ENCODE measurements around the gene CYSTM1. TPM values are rescaled to one million over a fixed set of nuclear protein-coding genes. Genes with fewer than 3 reads are reported as not detected.

Gene CYSTM1
- total and polyA plus RNA-seq, 2 of the 8 experiments (the other 6 are each of a cell fraction or from before 2014, with no cell fraction given), result 25.0 to 47.8 TPM

GRCh38 chr5:140286424-140286823, 111.4 kb downstream of the CYSTM1 start:
- no peaks in the 10 kb centered on the region; the same call in 1 of the 2 replicates for H3K23me2 ChIP-seq (ENCODE audit: low read depth, low read length)
- H3K9me3 ChIP-seq (ENCODE audit: insufficient read depth in 2 of 2, low read depth in 1 of 2, low read length in 1 of 2), result no peaks in the 10 kb centered on the region
- no peak overlapping the region for H2BK120ac ChIP-seq (replicated peaks; ENCODE audit: low read depth, low read length)
- H2BK5ac ChIP-seq (ENCODE audit: low read depth, low read length), result no peak overlapping the region
- no peak overlapping the region for H2BK15ac ChIP-seq (ENCODE audit: low read length)
- no peaks in the 10 kb centered on the region for H3K4me1 ChIP-seq (replicated peaks in 1 of 4; ENCODE audit: control insufficient read depth in 3 of 4, insufficient read depth in 4 of 4, low read length in 3 of 4)
- no peak overlapping the region for H2AK5ac ChIP-seq (ENCODE audit: low read depth, low read length)
- no peaks in the 10 kb centered on the region for H3K36me3 ChIP-seq (ENCODE audit: control insufficient read depth in 2 of 4, insufficient read depth in 4 of 4, low read length in 3 of 4)
- ChIA-PET CTCF (ENCODE audit: partially characterized antibody) (interaction anchor here (0.9 to 1.6 kb wide), 2 partner anchors 15 to 46 kb away, joined by 3 to 5 read pairs; no protein-coding TSS in a partner anchor), POLR2A (ENCODE audit: partially characterized antibody) (no interaction called here)
- no peak overlapping the region for H2BK20ac ChIP-seq (ENCODE audit: low read length)
- no peak overlapping the region for H3K56ac ChIP-seq (replicated peaks; ENCODE audit: insufficient read length, low read depth, low read length)
- H3K4ac ChIP-seq (replicated peaks; ENCODE audit: insufficient read length, low read depth, low read length), result no peak overlapping the region
- H4K8ac ChIP-seq (ENCODE audit: extremely low read depth, insufficient read depth, low read length), result no peak overlapping the region
- no peak overlapping the region for H3K23ac ChIP-seq (ENCODE audit: insufficient read length)
- H3K27ac ChIP-seq (ENCODE audit: low read depth, low read length), result no peak overlapping the region
- no peak for TF ChIP-seq FOSL1 (IDR thresholded peaks at IDR 0.05; ENCODE audit: insufficient read depth, low read depth, low read length)
- no peak for TF ChIP-seq KDM1A (IDR thresholded peaks at IDR 0.05; ENCODE audit: borderline replicate concordance, low read length)
- TF ChIP-seq CTCF (IDR thresholded peaks at IDR 0.05; ENCODE audit: control extremely low read depth in 1 of 3, insufficient read depth in 1 of 3, low read depth in 1 of 3, low read length in 3 of 3), result no peak
- no peak for TF ChIP-seq TAF1 (IDR thresholded peaks at IDR 0.05; ENCODE audit: low read depth, low read length)
- TF ChIP-seq, protein P1, sequence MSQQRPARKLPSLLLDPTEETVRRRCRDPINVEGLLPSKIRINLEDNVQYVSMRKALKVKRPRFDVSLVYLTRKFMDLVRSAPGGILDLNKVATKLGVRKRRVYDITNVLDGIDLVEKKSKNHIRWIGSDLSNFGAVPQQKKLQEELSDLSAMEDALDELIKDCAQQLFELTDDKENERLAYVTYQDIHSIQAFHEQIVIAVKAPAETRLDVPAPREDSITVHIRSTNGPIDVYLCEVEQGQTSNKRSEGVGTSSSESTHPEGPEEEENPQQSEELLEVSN (IDR thresholded peaks at IDR 0.05), result no peak
- no peak for TF ChIP-seq SP2 (IDR thresholded peaks at IDR 0.05; ENCODE audit: low read length)
- no peak for TF ChIP-seq CREB1 (IDR thresholded peaks at IDR 0.05)
- no peak overlapping the region for H3K14ac ChIP-seq (ENCODE audit: insufficient read length)
- no peak overlapping the region for H3K9ac ChIP-seq (replicated peaks in 1 of 4; ENCODE audit: extremely low read depth in 1 of 4, low read depth in 3 of 4, low read length in 3 of 4)
- 100% methylated on average over 1 of the region's 5 CpGs; no CpG with 5 or more reads in 1 of the 2 experiments for WGBS, 2 experiments (ENCODE audit: extremely low coverage in 1 of 2, insufficient coverage in 1 of 2, insufficient read length in 1 of 2, insufficient replicate concordance in 2 of 2, low coverage in 1 of 2, low lambda C conversion rate in 2 of 2, missing lambda C conversion rate in 1 of 2)
- H2BK12ac ChIP-seq (ENCODE audit: low read depth, low read length), result no peak overlapping the region
- H3K4me2 ChIP-seq (ENCODE audit: insufficient read depth in 1 of 2, low read depth in 2 of 2, low read length in 2 of 2), result no peak overlapping the region
- H3K79me1 ChIP-seq (ENCODE audit: low read depth, low read length), result no peaks in the 10 kb centered on the region; the same call in 1 of the 2 replicates
- H2AFZ ChIP-seq (ENCODE audit: low read length), result no peak overlapping the region
- H4K20me1 ChIP-seq (replicated peaks in 1 of 2; ENCODE audit: control insufficient read depth in 1 of 2, insufficient read depth in 2 of 2, low read length in 2 of 2), result no peaks in the 10 kb centered on the region
- H3K27me3 ChIP-seq (replicated peaks in 1 of 4; ENCODE audit: control insufficient read depth in 3 of 4, extremely low read depth in 1 of 4, insufficient read depth in 3 of 4, low read length in 3 of 4), result no peaks in the 10 kb centered on the region
- DNase-seq (ENCODE audit: low read depth in 1 of 2, low spot score in 2 of 2), result no peak
- no peak overlapping the region for H3K4me3 ChIP-seq (ENCODE audit: extremely low read depth in 1 of 4, insufficient read depth in 2 of 4, low read depth in 3 of 4, low read length in 4 of 4)
- H3K18ac ChIP-seq (ENCODE audit: extremely low read depth, low read length), result no peak overlapping the region
- peaks cover 0 to 75% of the 10 kb centered on the region in 2 experiments; a peak in 2 of 4 replicates for H3K79me2 ChIP-seq (ENCODE audit: control insufficient read depth in 1 of 2, insufficient read depth in 2 of 2, low read length in 2 of 2)
- no peak for FAIRE-seq
- no peak overlapping the region for H4K91ac ChIP-seq (replicated peaks; ENCODE audit: insufficient read length, low read length)
- H4K5ac ChIP-seq (ENCODE audit: insufficient read length, low read depth, low read length), result no peak overlapping the region

All from H1 (cell line).